Panc1 (cell line): ENCODE results near the gene MTRF1L.
"Not testable (repeated sequence)": the region's sequence is repeated elsewhere in the genome, so short reads cannot be mapped to it uniquely, and the experiment has no call there.

Experiments used
- CTCF ChIP-seq: fragments of 450-650 bp; IDR thresholded peaks from 2 replicates; pipeline ENCODE4 v1.5.1; 2017; ENCODE audit warnings: mild to moderate bottlenecking
- POLR2AphosphoS5 ChIP-seq: IDR thresholded peaks from 2 replicates; pipeline ENCODE4 v1.6.1; 2012; ENCODE audit warnings: mild to moderate bottlenecking, low read depth, low read length, moderate library complexity
- REST ChIP-seq, 2 experiments: IDR thresholded peaks; 2 replicates each; pipeline ENCODE4 v1.6.1; 2011 to 2012; ENCODE audit warnings: low read depth in 2 of 2, control low read depth in 1 of 2, low read length in 1 of 2, mild to moderate bottlenecking in 1 of 2, moderate library complexity in 1 of 2; ENCODE audit not compliant: insufficient read depth in 1 of 2
- SIN3A ChIP-seq: IDR thresholded peaks from 2 replicates; pipeline ENCODE4 v1.6.1; 2012; ENCODE audit warnings: low read depth, mild to moderate bottlenecking, low read length, moderate library complexity, borderline replicate concordance; ENCODE audit not compliant: insufficient read depth

- TF ChIP-seq POLR2AphosphoS5; CTCF; REST (IDR thresholded peaks at IDR 0.05; ENCODE audit: insufficient read depth in 1 of 2, low read depth in 2 of 2, low read length in 1 of 2); SIN3A: not testable (repeated sequence)
Measured at GRCh38 chr6:153000790-153001189, 1.7 kb downstream of the MTRF1L start.
